HL-60/S4 treated with phorbol 12-myristate 13-acetate at 8.2 ng/mL for 4 days and 3 days (cell line): ENCODE results near the gene SGTB.
"Not testable (repeated sequence)": the region's sequence is repeated elsewhere in the genome, so short reads cannot be mapped to it uniquely, and the experiment has no call there.

ENCODE experiments used
- in situ Hi-C: fragments of 300-500 bp; cut with MboI; formaldehyde crosslinking; loops from 2 replicates; pipeline ENCODE4 v1.15.0; 2022; ENCODE audit warnings: low sequenced_read_pairs

Gene SGTB

DNA sequence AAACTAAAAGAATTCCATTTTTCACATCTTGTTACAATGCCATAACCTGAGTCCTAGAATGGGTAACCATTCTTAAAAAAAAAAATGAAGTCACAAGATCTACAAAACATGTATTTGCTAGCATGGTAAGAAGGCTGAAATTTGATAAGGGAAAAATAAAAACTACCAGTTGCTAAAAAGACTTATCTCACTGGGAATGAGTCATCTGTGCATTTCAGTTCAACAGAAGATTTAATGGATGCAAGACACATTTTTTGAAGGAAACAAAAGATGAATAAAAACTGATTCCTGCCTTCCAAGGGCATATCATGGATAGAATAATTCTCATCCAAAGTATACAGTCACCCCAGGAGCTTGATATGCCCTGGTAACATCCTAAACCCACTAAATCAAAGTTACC, 47.2 kb downstream of the SGTB start:
- in situ Hi-C loops = no loop called here

DNA sequence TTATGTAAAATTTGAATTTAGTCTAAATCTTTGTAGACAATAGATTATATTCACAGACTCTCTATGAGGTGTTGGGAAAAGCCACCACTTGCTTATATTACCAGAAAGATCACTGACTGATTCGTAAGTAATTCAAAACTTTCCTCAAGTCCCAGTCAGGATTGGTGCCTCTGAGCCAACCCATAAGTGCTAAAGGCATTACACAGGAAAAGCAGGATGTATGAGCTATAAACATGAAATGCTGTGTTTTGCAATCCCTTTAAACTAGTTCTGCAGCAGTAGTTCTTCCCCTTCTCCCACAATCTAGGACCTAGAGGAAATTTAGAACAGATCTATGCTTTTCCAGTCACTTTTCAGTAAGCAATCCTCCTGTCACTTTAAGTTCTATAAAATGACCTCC, 49.1 kb downstream of the SGTB start:
- in situ Hi-C loops = no loop called here

DNA sequence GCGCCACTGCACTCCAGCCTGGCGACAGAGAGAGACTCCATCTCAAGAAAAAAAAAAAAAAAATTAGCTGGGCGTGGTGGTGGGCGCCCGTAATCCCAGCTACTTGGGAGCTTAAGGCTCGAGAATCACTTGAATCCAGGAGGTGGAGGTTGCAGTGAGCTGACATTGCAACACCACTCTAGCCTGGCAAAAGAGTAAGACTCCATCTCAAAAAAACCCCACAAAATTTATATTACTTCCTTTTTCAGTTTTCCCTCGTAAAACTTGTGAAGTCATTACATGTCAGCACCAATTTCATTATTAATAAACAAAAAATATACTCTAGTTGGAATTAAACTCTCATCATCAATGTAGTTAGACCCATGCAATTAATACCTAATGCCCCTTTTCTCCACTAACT, 53.2 kb downstream of the SGTB start:
- in situ Hi-C loops = no loop called here

DNA sequence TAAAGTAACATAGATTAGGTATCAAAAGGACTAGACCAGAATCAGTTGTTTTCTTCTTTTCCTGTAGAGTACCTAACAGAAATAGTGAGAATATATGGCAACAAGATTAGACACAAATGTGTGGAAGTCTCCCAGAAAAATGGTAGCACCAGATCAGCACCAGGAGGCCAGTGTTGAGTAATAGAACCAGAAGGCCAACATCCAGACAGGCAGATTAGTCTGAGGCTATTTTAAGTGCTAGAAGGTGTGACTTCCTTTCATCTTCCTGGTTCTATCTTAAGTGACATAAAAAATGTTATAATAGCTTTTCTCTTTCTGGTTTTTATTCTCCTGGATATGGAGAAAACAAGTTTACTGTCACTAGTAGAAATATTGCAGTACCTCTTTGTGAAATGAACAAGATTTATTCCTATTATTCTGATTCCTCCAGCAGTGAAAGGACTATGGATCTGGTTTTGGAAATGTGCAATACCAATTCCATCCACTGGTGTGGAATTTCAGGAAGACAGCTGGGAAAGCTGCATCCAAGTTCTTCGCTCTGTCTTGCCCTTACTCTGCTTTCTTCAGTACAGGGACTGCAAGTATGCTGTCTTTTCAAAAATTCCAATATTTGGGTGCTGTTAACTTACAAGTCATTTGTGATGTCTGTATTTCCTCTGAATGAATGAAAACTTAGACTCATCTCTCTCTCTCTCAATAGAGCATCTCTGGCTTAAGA, 57.9 kb downstream of the SGTB start:
- in situ Hi-C loops = no loop called here

DNA sequence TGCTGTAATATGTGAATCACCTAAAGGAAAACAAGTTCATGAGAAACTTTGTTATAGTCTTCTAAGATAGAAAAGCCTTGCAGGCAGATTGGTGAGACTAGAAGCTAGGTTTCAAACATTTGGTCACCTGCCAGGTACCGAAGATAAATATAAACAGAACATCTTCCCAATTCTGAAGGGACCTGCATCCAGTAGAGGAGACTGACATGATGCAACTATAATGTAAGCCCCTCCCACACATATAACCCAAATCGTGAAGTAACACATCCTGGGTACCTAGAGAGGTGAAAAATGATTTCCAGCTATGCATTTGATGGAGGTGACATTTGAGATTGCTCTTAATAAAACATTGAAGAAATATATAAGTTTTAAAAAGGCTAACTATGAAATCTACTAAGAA, 67.2 kb downstream of the SGTB start:
- in situ Hi-C loops = no loop called here

DNA sequence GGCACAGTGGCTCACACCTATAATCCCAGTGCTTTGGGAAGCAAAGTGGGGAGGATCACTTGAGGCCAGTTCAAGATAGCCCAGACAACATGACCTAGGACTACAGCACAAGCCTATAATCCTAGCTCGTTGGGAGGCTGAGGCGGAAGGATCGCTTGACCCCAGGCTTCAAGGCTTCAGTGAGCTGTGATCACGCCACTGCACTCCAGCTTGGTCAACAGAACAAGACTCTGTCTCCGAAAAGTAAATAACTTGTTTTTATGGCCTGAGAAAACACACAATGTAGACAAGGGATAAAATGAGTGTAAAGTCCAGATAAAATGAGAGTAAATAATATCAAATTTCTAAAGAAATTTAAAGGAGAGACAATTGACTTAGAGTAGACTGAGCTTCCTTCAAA, 70.8 kb downstream of the SGTB start:
- in situ Hi-C loops = no loop called here

DNA sequence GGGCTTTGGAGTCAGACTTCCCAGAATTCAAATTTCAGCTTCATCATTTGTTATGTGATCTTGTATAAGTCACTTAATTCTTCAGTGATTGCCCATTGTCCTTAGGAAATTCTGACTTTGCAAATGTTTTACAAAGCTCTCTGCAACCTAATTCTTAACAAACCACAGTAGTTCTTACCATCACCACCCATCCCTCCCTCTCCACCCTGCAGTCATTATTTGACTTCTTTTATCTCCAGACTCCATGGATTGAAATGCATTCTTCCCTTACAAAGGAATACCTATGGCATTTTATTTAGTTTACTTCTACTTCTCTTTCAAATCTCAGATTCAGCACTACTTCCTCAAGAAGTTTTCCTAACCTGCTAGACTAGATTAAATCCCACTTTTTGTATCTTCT, 74.0 kb downstream of the SGTB start:
- in situ Hi-C loops = no loop called here

DNA sequence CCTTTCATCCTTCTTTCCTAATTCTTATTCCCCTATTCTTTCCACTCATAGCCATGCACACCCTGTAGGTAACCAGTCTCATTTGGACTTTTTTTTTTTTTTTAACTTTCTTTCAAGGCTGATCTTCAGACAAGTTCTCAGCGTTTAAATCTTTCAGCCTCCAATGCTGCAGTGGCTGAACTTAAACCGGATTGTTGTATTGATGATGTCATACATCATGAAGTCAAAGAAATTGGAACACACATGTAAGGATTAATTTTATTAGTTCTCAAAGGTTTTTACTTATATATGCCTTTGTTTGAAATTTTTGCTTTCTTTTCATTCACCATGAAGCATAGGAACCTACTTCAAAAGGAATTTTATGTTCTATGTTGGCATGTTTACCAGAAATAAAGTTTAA, 75.0 kb downstream of the SGTB start:
- in situ Hi-C loops = no loop called here

DNA sequence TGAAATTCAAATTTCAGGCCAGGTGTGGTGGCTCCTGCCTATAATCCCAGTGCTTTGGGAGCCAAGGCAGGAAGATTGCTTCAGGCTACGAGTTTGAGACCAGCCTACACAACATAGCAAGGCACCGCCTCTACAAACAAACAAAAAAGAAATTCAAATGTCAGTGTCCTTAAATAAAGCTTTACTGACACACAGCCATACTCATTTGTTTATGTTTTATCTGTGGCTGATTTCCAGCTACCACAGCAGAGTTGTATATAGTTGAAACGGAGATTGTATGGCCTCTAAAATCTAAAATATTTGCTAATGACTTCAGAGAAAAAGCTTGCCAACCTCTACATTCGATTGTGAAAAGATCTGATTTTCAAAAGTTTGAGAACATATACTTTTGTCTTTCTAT, 81.7 kb downstream of the SGTB start:
- in situ Hi-C loops = no loop called here

DNA sequence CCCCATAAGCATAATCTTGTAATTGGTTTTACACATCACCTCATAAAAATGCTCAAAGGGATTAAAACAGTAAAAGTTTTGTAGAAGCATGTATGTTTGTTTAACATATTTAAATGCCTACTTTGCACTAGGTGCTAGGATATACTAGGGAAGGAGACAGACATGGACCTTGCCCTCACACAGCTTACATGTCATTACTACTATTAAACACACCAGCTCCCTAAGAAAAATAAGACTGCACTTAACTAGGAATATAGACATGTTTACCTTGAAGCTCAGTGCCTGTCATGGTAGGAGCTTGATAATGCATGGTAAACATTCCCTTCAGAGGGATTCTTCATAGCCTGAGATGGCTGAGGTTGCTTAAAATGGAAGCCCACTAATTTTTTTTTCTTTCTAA, 90.9 kb downstream of the SGTB start:
- in situ Hi-C loops = no loop called here

DNA sequence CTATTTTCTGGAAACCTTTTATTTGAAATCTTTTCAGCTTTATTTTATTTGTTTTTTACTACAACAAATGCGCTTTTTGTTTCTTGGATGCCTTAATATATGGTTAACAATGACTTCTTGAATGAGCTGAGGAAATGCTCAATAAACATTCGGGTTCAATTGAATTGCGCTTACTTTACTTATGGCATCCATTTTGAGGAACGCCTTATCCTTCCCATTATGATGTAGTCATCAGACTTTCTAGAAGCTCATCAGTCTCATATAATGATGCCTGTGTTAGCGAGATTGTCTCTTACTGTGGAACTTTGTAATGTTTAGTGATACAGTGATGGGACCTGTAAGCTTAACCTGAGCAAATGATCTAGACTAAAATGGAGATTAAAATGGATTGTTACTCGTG, 96.2 kb downstream of the SGTB start:
- in situ Hi-C loops = no loop called here

DNA sequence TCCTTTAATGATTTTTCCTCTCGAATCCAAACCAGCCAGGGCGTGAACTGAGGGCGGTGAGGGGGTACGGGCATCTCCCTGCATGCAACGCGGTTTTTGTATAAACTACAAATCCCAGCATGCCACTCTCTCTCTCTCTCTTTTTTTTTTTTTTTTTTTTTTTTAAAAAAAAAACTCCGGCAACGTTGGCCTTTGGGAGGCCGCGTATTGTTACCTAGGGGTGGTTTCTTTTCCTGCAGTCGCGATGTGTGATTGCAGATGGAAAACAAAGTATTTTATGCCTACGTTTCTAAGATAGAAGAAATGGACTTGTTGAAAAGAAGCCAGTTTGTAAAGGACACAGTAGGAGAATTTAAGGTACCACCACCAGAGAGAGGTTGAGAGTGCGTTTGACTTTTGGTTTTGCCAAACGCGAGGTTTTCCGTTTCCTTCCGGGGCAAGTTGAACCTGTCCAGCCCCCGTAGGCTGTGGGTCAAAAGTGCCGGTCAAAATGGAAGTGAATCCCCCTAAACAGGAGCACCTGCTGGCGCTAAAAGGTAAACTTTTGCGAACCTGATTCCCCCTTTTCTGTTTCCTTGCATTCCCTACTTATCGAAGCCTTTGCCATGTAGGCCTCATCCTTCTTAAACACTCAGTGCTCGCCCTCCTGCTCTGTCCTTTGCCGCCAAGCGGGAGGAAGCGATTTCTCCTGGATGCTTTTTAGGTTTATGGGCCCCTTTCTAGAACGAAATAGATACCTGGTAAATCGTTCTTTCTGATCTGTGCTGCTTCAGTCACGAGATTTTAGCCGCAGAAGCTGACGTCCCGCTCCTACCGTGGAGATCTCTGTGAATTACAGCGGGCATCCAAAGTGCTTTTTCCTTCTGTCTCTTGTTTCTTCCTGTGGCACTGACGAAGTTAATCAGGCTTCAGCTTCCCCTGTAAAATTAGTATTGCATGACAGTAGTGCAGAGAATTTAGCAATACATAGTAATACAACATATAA, 97.0 kb downstream of the SGTB start, which contains the start of the genes SHLD3 and TRAPPC13:
TSS of gene SHLD3 (plus strand) at position 457 of the 985 bp plus-strand sequence. CDS start 4,561 bp downstream, outside the sequence.
TSS of gene TRAPPC13 (plus strand) at position 457 of the 985 bp plus-strand sequence. CDS start at position 491, 34 bp downstream.
- in situ Hi-C loops = no loop called here

DNA sequence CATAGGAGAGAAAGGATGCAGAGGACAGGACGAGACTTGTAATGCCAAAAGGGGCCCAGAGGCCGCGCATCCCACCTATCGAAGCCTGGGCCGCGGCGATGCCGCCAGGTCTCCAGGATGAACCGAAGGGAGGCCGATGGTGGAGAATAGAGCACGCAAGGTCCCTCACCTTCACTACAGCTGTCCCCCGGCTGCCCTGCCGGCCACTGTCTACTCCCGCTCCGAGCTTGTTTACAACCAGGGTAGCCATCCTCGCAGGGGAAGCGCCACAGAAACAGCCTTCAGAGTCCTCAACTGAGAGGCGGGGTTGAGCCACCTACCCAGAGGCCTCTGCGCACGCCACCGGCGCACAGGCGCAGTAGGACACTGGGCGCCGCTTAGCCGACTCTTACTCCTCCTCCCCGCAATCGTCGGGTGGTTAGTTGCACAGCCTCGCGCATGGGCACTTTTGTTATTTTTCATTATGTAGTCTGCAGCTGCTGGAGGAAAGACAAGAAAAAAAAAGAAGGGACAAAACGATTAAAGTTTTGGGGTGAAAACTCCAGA, 97.8 kb downstream of the SGTB start, which contains the start of gene TRIM23:
TSS of gene TRIM23 (minus strand) at position 309 of the 546 bp plus-strand sequence. CDS start at position 250, 59 bp downstream.
- in situ Hi-C loops = no loop called here

DNA sequence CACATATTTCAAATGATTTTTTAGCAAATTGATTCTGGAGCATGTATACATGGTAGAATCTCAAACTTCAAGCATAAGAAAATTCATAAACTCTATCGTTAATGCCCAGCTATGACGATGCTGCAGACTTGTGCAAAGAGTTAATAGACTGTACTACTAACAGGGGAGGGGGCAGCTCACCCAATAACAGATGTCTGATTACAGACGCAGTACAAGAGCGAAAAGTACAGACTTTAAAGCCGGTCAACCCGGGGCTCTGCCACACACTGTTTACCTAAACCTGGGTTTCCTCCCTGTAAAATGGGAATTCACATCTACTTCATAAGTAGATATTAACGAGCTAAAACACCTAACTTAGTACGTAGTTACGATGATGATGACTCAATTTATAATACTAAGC, 98.4 kb downstream of the SGTB start:
- in situ Hi-C loops = no loop called here

DNA sequence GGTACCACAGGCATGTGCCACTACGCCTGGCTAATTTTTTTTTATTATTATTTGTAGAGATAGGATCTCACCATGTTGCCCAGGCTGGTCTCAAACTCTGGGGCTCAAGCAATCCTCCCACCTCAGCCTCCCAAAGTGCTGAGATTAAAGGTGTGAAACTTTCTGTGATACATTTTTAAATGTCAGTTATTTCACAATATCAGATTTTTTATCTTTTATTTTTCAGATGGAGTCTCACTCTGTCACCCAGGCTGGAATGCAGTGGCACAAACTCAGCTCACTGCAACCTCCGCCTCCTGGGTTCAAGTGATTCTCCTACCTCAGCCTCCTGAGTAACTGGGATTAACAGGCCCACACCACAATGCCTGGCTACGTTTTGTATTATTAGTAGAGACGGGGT, 99.9 kb downstream of the SGTB start:
- in situ Hi-C loops = not testable (repeated sequence)

DNA sequence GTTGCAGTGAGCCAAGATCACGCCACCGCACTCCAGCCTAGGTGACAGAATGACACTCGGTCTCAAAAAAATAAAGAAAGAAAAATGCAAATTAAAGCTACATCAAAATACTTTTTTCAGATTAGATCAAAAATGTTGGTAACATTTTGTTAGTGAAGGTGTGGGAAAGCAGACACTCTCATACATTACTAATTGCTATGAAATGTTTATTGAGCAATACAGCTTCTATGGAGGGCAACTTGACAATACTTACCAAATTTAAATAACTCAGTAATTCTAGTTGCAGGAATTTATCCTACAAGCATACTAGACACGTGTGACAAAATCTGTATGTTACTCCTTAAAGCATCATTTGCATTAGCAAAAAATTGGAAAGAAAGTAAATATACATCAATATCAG, 101.9 kb downstream of the SGTB start:
- in situ Hi-C loops = no loop called here
